HG02642 (cell line): ENCODE results near the gene PTPN4.

Experiments used
- ATAC-seq: cut with Tn5 transposase; IDR thresholded peaks from one replicate; pipeline ENCODE4 v1.9.1; 2021; ENCODE audit warnings: mild to moderate bottlenecking; ENCODE audit not compliant: unreplicated experiment, poor library complexity

Gene PTPN4

GRCh38 chr2:119759451-119760236 is at the start of gene PTPN4:
Gene PTPN4 (plus strand): TSS chr2:119759922. CDS start chr2:119809854, 49,932 bp downstream.
- ATAC-seq: peak; percentile 97

- ATAC-seq: no peak
Measured at GRCh38 chr2:119710281-119710680, 49.4 kb upstream of the PTPN4 start.

- ATAC-seq: no peak
Measured at GRCh38 chr2:119711352-119711751, 48.4 kb upstream of the PTPN4 start.

GRCh38 chr2:119712571-119712970 is 47.2 kb upstream of the PTPN4 start:
- no peak for ATAC-seq

- ATAC-seq: no peak
Measured at GRCh38 chr2:119713819-119714490, 45.8 kb upstream of the PTPN4 start.

- no peak for ATAC-seq
Measured at GRCh38 chr2:119715409-119716283, 44.1 kb upstream of the PTPN4 start.

GRCh38 chr2:119716284-119716672 is 43.4 kb upstream of the PTPN4 start:
- ATAC-seq: no peak

- no peak for ATAC-seq
Measured at GRCh38 chr2:119718501-119719260, 41.0 kb upstream of the PTPN4 start.

GRCh38 chr2:119719261-119719627 is 40.5 kb upstream of the PTPN4 start:
- ATAC-seq: no peak

GRCh38 chr2:119721043-119721442 is 38.7 kb upstream of the PTPN4 start:
- ATAC-seq: no peak

- no peak for ATAC-seq
Measured at GRCh38 chr2:119721462-119721861, 38.3 kb upstream of the PTPN4 start.

- no peak for ATAC-seq
Measured at GRCh38 chr2:119721904-119722303, 37.8 kb upstream of the PTPN4 start.

GRCh38 chr2:119723186-119723585 is 36.5 kb upstream of the PTPN4 start:
- no peak for ATAC-seq

GRCh38 chr2:119723784-119724467 is 35.8 kb upstream of the PTPN4 start:
- ATAC-seq: no peak

GRCh38 chr2:119724656-119725485 is 34.9 kb upstream of the PTPN4 start:
- no peak for ATAC-seq

GRCh38 chr2:119727493-119727892 is 32.2 kb upstream of the PTPN4 start:
- no peak for ATAC-seq

- ATAC-seq: no peak
Measured at GRCh38 chr2:119728421-119728820, 31.3 kb upstream of the PTPN4 start.

GRCh38 chr2:119730671-119731177 is 29.0 kb upstream of the PTPN4 start:
- ATAC-seq: no peak

- ATAC-seq: no peak
Measured at GRCh38 chr2:119731983-119732382, 27.7 kb upstream of the PTPN4 start.
